Keratinocyte (primary cell): ENCODE data around the gene ANKHD1. TPM values are rescaled to one million over a fixed set of nuclear protein-coding genes. Genes with fewer than 3 reads are reported as not detected.

Source experiments
- DNase-seq: peaks from one replicate; pipeline ENCODE4 v3.0.0-alpha.2; 2011; ENCODE audit warnings: low read depth, missing footprints, low spot score
- FAIRE-seq: peaks from 2 replicates; lab custom pipeline; 2011; peaks lifted over from hg19 to GRCh38; lab: Jason Lieb, UNC
- H2AFZ ChIP-seq: 2 replicates; pipeline ENCODE4 v1.6.0; 2012; ENCODE audit warnings: low read length, control low read depth, inconsistent platforms; ENCODE audit not compliant: control insufficient read depth
- H3K27ac ChIP-seq: 2 replicates; pipeline ENCODE4 v1.5.1; 2011; ENCODE audit warnings: low read length; ENCODE audit not compliant: control insufficient read depth, insufficient read depth
- H3K27me3 ChIP-seq: 3 replicates; pipeline ENCODE4 v1.6.0; 2011; ENCODE audit warnings: low read length; ENCODE audit not compliant: control insufficient read depth, insufficient read depth; ENCODE audit errors: extremely low read depth
- H3K36me3 ChIP-seq, 2 experiments: 2 replicates in 1 of 2; 3 replicates in 1 of 2; pipeline ENCODE4 v1.5.1; 2011; ENCODE audit warnings: low read length in 2 of 2, mild to moderate bottlenecking in 1 of 2; ENCODE audit not compliant: control insufficient read depth in 2 of 2, insufficient read depth in 2 of 2; ENCODE audit errors: extremely low read depth in 1 of 2
- H3K4me1 ChIP-seq: 3 replicates; pipeline ENCODE4 v1.5.1; 2011; ENCODE audit warnings: low read length; ENCODE audit not compliant: control insufficient read depth, insufficient read depth; ENCODE audit errors: extremely low read depth
- H3K4me2 ChIP-seq: 3 replicates; pipeline ENCODE4 v1.6.0; 2011; ENCODE audit warnings: low read depth, low read length; ENCODE audit not compliant: control insufficient read depth, insufficient read depth; ENCODE audit errors: extremely low read depth
- H3K4me3 ChIP-seq, 3 experiments: fragments of 200-600 bp in 1 of 3; sonication (generic) in 1 of 3; 2 replicates in 2 of 3; 3 replicates in 1 of 3; pipeline ENCODE4 v1.5.1; 2011 to 2016; ENCODE audit warnings: low read length in 3 of 3, mild to moderate bottlenecking in 3 of 3, control low read depth in 2 of 3, inconsistent platforms in 1 of 3, low read depth in 1 of 3, mixed read lengths in 1 of 3, mixed run types in 1 of 3, moderate library complexity in 1 of 3; ENCODE audit not compliant: control insufficient read depth in 2 of 3, insufficient read depth in 2 of 3; ENCODE audit errors: extremely low read depth in 1 of 3
- H3K79me2 ChIP-seq: 2 replicates; pipeline ENCODE4 v1.6.0; 2012; ENCODE audit warnings: low read length; ENCODE audit not compliant: control insufficient read depth, insufficient read depth
- H3K9ac ChIP-seq: 3 replicates; pipeline ENCODE4 v1.6.0; 2011; ENCODE audit warnings: low read length; ENCODE audit not compliant: control insufficient read depth, insufficient read depth; ENCODE audit errors: extremely low read depth
- H3K9me1 ChIP-seq: 3 replicates; pipeline ENCODE4 v1.6.0; 2011; ENCODE audit warnings: low read length; ENCODE audit not compliant: control insufficient read depth, insufficient read depth; ENCODE audit errors: extremely low read depth
- H3K9me3 ChIP-seq: 2 replicates; pipeline ENCODE4 v1.5.1; 2012; ENCODE audit warnings: low read depth, low read length; ENCODE audit not compliant: control insufficient read depth
- H4K20me1 ChIP-seq: 3 replicates; pipeline ENCODE4 v1.6.0; 2011; ENCODE audit warnings: low read length; ENCODE audit not compliant: control insufficient read depth, insufficient read depth; ENCODE audit errors: extremely low read depth
- CTCF ChIP-seq, 3 experiments: IDR thresholded peaks in 1 of 3; conservative IDR thresholded peaks in 1 of 3; optimal IDR thresholded peaks in 1 of 3; 2 replicates in 2 of 3; 3 replicates in 1 of 3; pipeline versions ENCODE3 to v1.5.1; 2011; ENCODE audit warnings: low read length in 3 of 3, mild to moderate bottlenecking in 3 of 3, moderate library complexity in 2 of 3, control low read depth in 1 of 3, inconsistent platforms in 1 of 3; ENCODE audit not compliant: insufficient read depth in 2 of 3; ENCODE audit errors: extremely low read depth in 1 of 3
- EZH2 ChIP-seq: IDR thresholded peaks from one replicate; pipeline ENCODE4 v1.6.1; 2012; ENCODE audit warnings: inconsistent platforms, mild to moderate bottlenecking, low read length, moderate library complexity
- dilution Hi-C: fragments of 300-500 bp; cut with MboI; formaldehyde crosslinking; loops from one replicate; pipeline ENCODE4 v1.7.0; 2020; ENCODE audit warnings: low sequenced_read_pairs; ENCODE audit not compliant: extremely low pct_ligation_motif_present
- polyA plus RNA-seq, 5 experiments: library from polyadenylated mRNA; depleted of rRNA in 3 of 5; stranded (reverse) in 3 of 5; stranded (forward) in 1 of 5; unstranded in 1 of 5; fragments of >200 nt; gene quantifications; 1 replicate in 1 of 5; 2 replicates in 3 of 5; 3 replicates in 1 of 5; pipeline versions ENCODE4 v1.2.1 to v1.2.3, GENCODE V29; 2011 to 2012; ENCODE audit warnings: missing spikeins in 2 of 5, low read depth in 1 of 5, low replicate concordance in 1 of 5

The ANKHD1 gene
- polyA plus RNA-seq, 1 donor (not counting 4 experiments of a cell fraction or from before 2014, with no cell fraction given), result 65.9 TPM

- no peaks in the 10 kb centered on the region for H3K36me3 ChIP-seq
- H3K4me2 ChIP-seq, result no peak overlapping the region
- H4K20me1 ChIP-seq, result no peaks in the 10 kb centered on the region
- FAIRE-seq (no peak), DNase-seq (no peak)
- H3K79me2 ChIP-seq, result no peaks in the 10 kb centered on the region
- H3K9me1 ChIP-seq, result no peaks in the 10 kb centered on the region
- no peak for TF ChIP-seq EZH2
- TF ChIP-seq CTCF (optimal IDR thresholded peaks at IDR 0.05 in 1 of 3, IDR thresholded peaks at IDR 0.05 in 1 of 3, conservative IDR thresholded peaks at IDR 0.05 in 1 of 3; ENCODE audit: extremely low read depth in 1 of 3, insufficient read depth in 2 of 3, low read length in 3 of 3), result no peak
- no peaks in the 10 kb centered on the region for H3K4me1 ChIP-seq
- no peaks in the 10 kb centered on the region for H3K27me3 ChIP-seq
- H3K9ac ChIP-seq, result no peak overlapping the region
- no peak overlapping the region for H2AFZ ChIP-seq
- no peaks in the 10 kb centered on the region for H3K9me3 ChIP-seq
- H3K4me3 ChIP-seq, result no peak overlapping the region
- no peak overlapping the region for H3K27ac ChIP-seq
- dilution Hi-C loops, result no loop called here
Observed at GRCh38 chr5:140382866-140383265, 18.8 kb upstream of the ANKHD1 start.

GRCh38 chr5:140383300-140383699 lies 18.3 kb upstream of the ANKHD1 start:
- Histone ChIP-seq H2AFZ (no peak overlapping the region), H3K4me1 (no peaks in the 10 kb centered on the region), H3K36me3 (no peaks in the 10 kb centered on the region), H3K9me1 (no peaks in the 10 kb centered on the region), H3K27me3 (no peaks in the 10 kb centered on the region), H3K4me3 (no peak overlapping the region), H3K27ac (no peak overlapping the region), H3K79me2 (no peaks in the 10 kb centered on the region), H3K9me3 (no peaks in the 10 kb centered on the region), H3K9ac (no peak overlapping the region), H4K20me1 (no peaks in the 10 kb centered on the region), H3K4me2 (no peak overlapping the region)
- dilution Hi-C loops, result no loop called here
- no peak for FAIRE-seq
- TF ChIP-seq CTCF (optimal IDR thresholded peaks at IDR 0.05 in 1 of 3, IDR thresholded peaks at IDR 0.05 in 1 of 3, conservative IDR thresholded peaks at IDR 0.05 in 1 of 3; ENCODE audit: extremely low read depth in 1 of 3, insufficient read depth in 2 of 3, low read length in 3 of 3) (no peak), EZH2 (no peak)
- no peak for DNase-seq
